Psoas muscle (tissue), 8 donors: ENCODE results near the gene RTF1. TPM values are rescaled to one million over a fixed set of nuclear protein-coding genes. Genes with fewer than 3 reads are reported as not detected.
A peak's percentile ranks its signal among the peaks of the same experiment; 100 is the strongest.

Experiments
- ATAC-seq, 4 donors: fragments of 200-7000 bp; cut with Tn5 transposase; one replicate each; pipeline ENCODE4 v1.9.1; 2020; ENCODE audit warnings: moderate library complexity in 3 of 4, mild to moderate bottlenecking in 2 of 4
- DNase-seq, 2 donors: peaks; one replicate each; pipeline ENCODE4 v3.0.0-alpha.2; 2020
- H3K27ac ChIP-seq: fragments of 200-600 bp; one replicate; pipeline ENCODE4 v1.8.0; 2022
- H3K27me3 ChIP-seq, 3 donors: fragments of 200-600 bp in 1 of 3; one replicate each; pipeline versions ENCODE4 v1.6.1 to v1.8.0; 2013 to 2022; ENCODE audit warnings: low read length in 2 of 3, mild to moderate bottlenecking in 2 of 3, moderate library complexity in 1 of 3; ENCODE audit not compliant: insufficient read depth in 3 of 3
- H3K36me3 ChIP-seq, 2 donors: fragments of 200-600 bp in 1 of 2; one replicate each; pipeline versions ENCODE4 v1.6.1 to v1.8.0; 2013 to 2022; ENCODE audit warnings: low read depth in 1 of 2, mild to moderate bottlenecking in 1 of 2, moderate library complexity in 1 of 2; ENCODE audit not compliant: insufficient read depth in 1 of 2
- H3K4me1 ChIP-seq: fragments of 200-600 bp; one replicate; pipeline ENCODE4 v1.8.0; 2022
- H3K4me3 ChIP-seq: fragments of 200-600 bp; one replicate; pipeline ENCODE4 v1.8.0; 2022; ENCODE audit warnings: mild to moderate bottlenecking
- H3K9me3 ChIP-seq: fragments of 200-600 bp; one replicate; pipeline ENCODE4 v1.8.0; 2022
- CTCF ChIP-seq: fragments of 200-600 bp; IDR thresholded peaks from one replicate; pipeline ENCODE4 v1.8.0; 2022; ENCODE audit warnings: antibody characterized with exemption
- WGBS, 3 donors: extraction: QIAGEN DNeasy Blood & Tissue Kit; methylation state at CpG; one replicate each; pipeline versions ENCODE4 v1.1.6 to v1.1.7; 2013; 5-methylcytosine and 5-hydroxymethylcytosine counted together
- intact Hi-C, 2 donors: fragments of 100-400 bp; cut with DNase I; formaldehyde crosslinking; loops; one replicate each; pipeline versions ENCODE4 v1.11.0 to v1.14.2; 2022
- polyA plus RNA-seq, 3 donors: library from polyadenylated mRNA; stranded (reverse); fragments of 200-250 nt; gene quantifications; one replicate each; pipeline ENCODE4 v1.2.3, GENCODE V29; 2013
- total RNA-seq, 4 donors: library from RNA; stranded (reverse); fragmentation: NEBNext Ultra II Directional in 2 of 4; extraction: Animal tissue kit (Norgen Biotek cat#: 25700) in 2 of 4; gene quantifications; one replicate each; pipeline versions ENCODE4 v1.2.1 to v1.2.4, GENCODE V29; 2021 to 2023
- donor health status: healthy with polysubstance abuse.
- donor health status: DM: no; HTN: no; CAD: no; lungs with moderate emphysema.
- donor health status: Bipolar disorder and iron deficiency.
- donor health status: healthy.
- donor health status: DM: yes; HTN: yes; CAD: no.
- donor health status: DM: no; HTN: no; CAD: no.
- donor health status: DM: no; HTN: no; CAD: no.
- donor health status: DM: yes; HTN: yes; CAD: no.

RTF1 gene
- total and polyA plus RNA-seq, 7 donors, result 12.2 to 40.3 (median 28.4) TPM

- Histone ChIP-seq H3K9me3 (no peaks in the 10 kb centered on the region), H3K4me1 (peaks cover 16% of the 10 kb centered on the region), H3K27me3 (peaks cover 0 to 71% (median 29%) of the 10 kb centered on the region in 3 donors), H3K4me3 (peak overlapping the region; percentile 51), H3K27ac (no peak overlapping the region), H3K36me3 (no peaks in the 10 kb centered on the region)
- DNase-seq (no peak), ATAC-seq (peak in 3 of 4 donors; percentile 42 to 51 (median 47))
- WGBS, 3 donors, result 1 to 3% (median 2%) methylated on average over 60 to 64 of the region's 64 CpGs
- no peak for TF ChIP-seq CTCF
- intact Hi-C loops, result no loop called here
These were observed 85.3 kb downstream of the RTF1 start for GRCh38 chr15:41501931-41502794.

GRCh38 chr15:41502795-41503668 is 86.1 kb downstream of the RTF1 start:
- 11 to 14% (median 11%) methylated on average over 51 to 54 of the region's 54 CpGs for WGBS, 3 donors
- peaks cover 0 to 67% (median 29%) of the 10 kb centered on the region in 3 donors for H3K27me3 ChIP-seq
- DNase-seq, result no peak
- no peak overlapping the region for H3K27ac ChIP-seq
- peak overlapping the region; percentile 51 for H3K4me3 ChIP-seq
- peak in 2 of 4 donors; percentile 14 to 31 for ATAC-seq
- H3K36me3 ChIP-seq, result no peaks in the 10 kb centered on the region
- no peaks in the 10 kb centered on the region for H3K9me3 ChIP-seq
- H3K4me1 ChIP-seq, result peaks cover 16% of the 10 kb centered on the region
- intact Hi-C loops, result no loop called here
- TF ChIP-seq CTCF, result no peak

- no peak for DNase-seq
- no peaks in the 10 kb centered on the region for H3K36me3 ChIP-seq
- peaks cover 16% of the 10 kb centered on the region for H3K4me1 ChIP-seq
- 58 to 67% (median 61%) methylated on average over 4 to 5 of the region's 5 CpGs for WGBS, 3 donors
- ATAC-seq, result no peak
- H3K27ac ChIP-seq, result no peak overlapping the region
- TF ChIP-seq CTCF, result no peak
- H3K4me3 ChIP-seq, result no peak overlapping the region
- H3K9me3 ChIP-seq, result no peaks in the 10 kb centered on the region
- peaks cover 0 to 61% (median 29%) of the 10 kb centered on the region in 3 donors for H3K27me3 ChIP-seq
- intact Hi-C loops, result no loop called here
These were observed 86.7 kb downstream of the RTF1 start for GRCh38 chr15:41503669-41504010.

- TF ChIP-seq CTCF, result no peak
- Histone ChIP-seq H3K27ac (no peak overlapping the region), H3K36me3 (no peaks in the 10 kb centered on the region), H3K9me3 (no peaks in the 10 kb centered on the region), H3K4me3 (no peak overlapping the region), H3K27me3 (peaks cover 0 to 48% (median 24%) of the 10 kb centered on the region in 3 donors), H3K4me1 (peaks cover 16% of the 10 kb centered on the region)
- ATAC-seq (no peak), DNase-seq (no peak)
- intact Hi-C loops, result no loop called here
- WGBS, 3 donors, result 91 to 92% (median 92%) methylated on average over 13 of the region's 13 CpGs
These were observed 88.0 kb downstream of the RTF1 start for GRCh38 chr15:41504751-41505492.
